CD4-positive, alpha-beta T cell treated with Interleukin-15 for 1 hour (primary cell): ENCODE measurements around the gene TMEM163.
"Not testable (repeated sequence)": the region's sequence is repeated elsewhere in the genome, so short reads cannot be mapped to it uniquely, and the experiment has no call there.

Experiments used
- DNase-seq: peaks from one replicate; pipeline ENCODE4 v3.0.0-alpha.2; 2020

Gene TMEM163

GRCh38 chr2:134573085-134573370 lies 145.8 kb downstream of the TMEM163 start:
- no peak for DNase-seq

DNA sequence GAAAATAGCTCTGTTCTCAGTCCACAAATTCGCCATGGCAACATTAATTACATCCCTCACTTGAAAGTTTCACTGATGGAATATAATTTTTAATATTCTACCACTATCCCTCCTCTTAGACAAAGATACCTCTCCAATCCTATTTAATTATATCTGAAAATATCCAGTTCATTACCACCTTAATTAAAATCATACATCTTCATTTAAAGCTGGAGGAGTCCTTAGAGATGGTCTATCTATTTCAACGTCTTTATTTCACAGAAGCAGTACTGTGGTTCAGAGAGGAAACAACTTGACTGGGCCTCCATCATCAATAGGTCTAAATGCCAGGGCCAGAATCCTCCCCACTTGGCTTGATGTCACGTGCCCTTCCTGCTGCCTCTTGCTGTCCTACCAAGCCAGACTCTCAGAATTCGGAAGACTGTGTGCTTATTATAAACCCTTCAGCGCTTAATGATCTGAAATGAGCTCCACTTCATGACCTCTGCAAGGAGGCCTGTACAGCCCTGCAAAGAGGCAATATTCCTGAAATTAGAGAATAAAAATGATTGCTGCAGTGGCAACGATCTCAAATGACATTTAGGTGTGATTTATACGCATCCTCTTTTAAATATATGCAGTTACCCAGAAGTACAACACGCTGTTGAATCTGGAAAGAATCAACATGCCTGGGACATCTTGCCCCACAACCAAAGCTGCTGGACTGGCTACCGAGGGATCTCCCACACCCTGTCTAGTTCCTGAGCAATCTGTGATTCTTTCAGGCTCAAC lies 146.3 kb downstream of the TMEM163 start:
- no peak for DNase-seq

DNA sequence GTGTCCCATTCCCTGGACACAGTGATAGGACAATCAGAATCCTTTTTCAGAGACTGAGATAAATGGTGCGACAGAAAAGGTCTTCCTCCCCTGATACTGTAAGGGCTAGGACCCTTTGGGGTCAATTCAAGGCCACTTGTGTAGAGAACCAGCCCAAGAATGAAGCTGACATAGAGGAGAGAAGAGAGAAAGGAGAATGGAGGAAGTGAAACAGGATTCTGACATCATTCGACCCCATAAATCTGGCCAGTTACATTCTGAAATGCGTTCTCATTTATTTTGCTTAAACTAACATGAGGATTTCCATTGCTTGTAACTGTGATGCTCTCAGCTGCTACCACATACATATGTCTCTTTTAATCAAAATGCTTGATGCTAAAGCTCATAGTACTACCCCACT lies 148.1 kb downstream of the TMEM163 start:
- DNase-seq, result no peak

DNA sequence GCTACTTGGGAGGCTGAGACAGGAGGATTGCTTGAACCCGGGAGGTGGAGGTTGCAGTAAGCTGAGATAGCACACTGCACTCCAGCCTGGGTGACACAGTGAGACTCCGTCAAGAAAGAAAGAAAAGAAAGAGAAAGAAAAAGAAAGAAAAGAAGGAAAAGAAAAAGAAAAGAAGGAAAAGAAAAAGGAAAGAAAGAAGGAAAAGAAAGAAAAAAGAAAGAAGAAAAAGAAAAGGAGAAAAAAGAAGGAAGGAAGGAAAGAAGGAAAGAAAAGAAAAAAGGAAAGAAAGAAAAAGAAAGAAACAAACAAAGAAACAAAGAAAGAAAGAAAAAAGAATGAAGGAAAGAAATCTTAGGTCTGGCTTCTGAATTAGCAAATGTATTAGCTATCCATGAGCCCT lies 150.4 kb downstream of the TMEM163 start:
- DNase-seq, result no peak

DNA sequence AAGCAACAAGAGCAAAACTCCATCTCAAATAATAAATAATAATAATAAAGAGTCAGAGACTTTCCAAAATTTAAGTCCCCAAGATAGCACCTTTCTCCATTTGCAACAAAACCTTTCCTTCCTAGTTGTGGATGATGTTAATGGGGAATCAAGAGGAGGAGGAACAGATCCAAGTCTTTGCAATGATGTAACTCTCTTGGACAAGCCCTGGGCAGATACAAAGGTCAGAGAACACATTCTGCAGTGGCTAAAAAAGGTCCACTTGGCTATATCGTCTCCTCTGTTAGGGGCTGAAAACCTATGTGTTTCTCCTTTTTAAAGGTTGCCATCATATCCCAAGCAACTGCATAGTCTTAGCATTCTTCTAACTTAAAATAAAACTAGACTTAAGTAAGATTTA lies 151.1 kb downstream of the TMEM163 start:
- DNase-seq, result no peak

DNA sequence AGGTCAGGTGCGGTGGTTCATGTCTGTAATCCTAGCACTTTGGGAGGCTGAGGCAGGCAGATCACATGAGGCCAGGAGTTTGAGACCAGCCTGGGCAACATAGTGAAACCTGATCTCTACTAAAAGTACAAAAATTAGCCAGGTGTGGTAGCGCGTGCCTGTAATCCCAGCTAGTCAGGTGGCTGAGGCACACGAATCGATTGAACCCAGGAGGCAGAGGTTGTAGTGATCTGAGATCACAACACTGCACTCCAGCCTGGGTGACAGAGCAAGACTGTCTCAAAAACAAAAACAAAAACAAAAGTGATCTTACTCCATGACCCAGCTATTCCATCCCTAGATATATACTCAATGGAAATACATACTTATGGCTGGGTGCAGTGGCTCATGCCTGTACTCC lies 153.8 kb downstream of the TMEM163 start:
- DNase-seq, result not testable (repeated sequence)

- no peak for DNase-seq
Measured at GRCh38 chr2:134564549-134564948, 154.3 kb downstream of the TMEM163 start.

DNA sequence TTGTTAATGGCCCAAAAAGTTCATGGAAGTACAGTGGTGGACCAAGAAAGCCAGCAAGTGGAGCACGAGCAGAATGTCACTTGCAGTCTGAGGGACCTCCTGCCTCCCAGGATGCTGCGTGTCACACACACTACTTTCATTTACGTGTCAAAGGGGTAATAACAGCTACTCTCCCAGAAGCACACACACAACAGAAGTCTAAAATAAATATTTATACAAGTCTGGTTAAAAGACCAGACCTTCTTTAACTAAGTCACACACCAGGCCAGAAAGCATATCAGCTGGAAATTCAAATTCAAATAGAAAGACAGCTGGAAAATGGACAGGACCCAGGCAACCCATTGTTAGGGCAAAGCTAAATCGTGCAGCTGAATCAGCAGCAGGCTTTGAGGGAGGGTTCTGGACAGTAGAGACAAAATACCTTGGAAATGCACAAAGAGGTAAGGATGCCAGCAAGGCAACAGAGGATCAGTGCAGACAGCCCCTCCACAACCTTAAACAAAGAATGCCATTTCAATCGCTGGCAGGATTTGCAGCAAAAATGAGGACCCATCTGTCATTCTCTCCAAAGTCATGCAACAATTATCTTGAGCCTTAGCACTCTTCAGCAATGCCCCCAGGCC lies 160.5 kb downstream of the TMEM163 start:
- DNase-seq, result no peak

- DNase-seq, result no peak
Measured at GRCh38 chr2:134555411-134555810, 163.4 kb downstream of the TMEM163 start.

DNA sequence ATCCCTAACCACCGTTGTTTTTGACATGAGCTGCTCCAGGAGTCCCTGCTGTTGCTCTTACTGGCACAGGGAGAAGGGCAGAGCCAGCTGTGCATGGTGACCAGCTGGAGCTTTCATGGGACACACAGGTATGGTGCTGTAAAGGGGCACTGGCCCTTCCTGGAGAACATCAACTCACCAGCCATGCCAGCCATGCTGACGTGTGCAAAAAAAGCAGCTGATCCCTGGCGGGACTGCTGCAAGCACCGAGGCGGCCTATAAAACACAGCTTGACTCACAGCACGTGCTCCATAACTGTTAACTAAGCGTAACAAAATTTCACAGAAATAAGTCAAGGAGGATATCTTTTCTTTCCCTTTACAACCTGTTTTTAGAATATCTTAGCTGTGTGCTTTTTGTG lies 165.1 kb downstream of the TMEM163 start:
- no peak for DNase-seq

GRCh38 chr2:134550566-134551164 lies 168.1 kb downstream of the TMEM163 start:
- DNase-seq, result no peak

DNA sequence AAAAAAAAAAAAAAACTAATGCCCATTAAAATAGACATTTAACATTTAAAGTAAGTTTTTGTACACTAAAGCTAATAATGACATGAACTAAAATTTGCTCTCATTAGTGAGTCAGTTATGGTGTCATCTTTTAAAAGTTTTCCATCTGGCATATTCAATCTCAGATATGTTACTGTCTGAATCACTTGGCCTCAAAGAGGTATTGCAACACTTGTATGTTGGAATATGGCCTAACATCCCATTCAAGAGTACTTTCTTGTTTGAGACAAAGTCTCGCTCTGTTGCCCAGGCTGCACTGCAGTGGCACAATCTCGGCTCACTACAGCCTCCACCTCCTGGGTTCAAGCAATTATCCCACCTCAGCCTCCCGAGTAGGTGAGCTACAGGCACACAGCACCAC lies 169.7 kb downstream of the TMEM163 start:
- DNase-seq, result no peak

- DNase-seq, result no peak
Measured at GRCh38 chr2:134540990-134541389, 177.8 kb downstream of the TMEM163 start.

- DNase-seq, result no peak
Measured at GRCh38 chr2:134539981-134540380, 178.8 kb downstream of the TMEM163 start.

DNA sequence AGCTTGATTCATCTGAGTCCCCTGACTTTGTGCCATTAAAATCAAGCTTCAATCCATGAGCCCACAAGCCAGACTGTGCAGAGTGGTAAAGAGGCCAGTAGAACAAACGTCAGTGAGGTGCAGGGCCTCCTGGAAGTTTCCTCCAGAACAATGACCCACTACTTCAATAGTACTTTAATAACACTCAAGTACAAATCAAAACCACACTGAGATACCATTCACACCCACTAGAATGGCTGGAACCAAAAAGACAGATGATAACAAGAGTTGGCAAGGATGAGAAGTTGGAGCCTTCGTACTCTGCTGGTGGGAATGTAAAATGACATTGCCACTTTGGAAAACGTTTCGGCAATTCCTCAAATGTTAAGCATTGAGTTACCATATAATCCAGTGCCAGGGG lies 181.1 kb downstream of the TMEM163 start:
- DNase-seq, result no peak

- no peak for DNase-seq
Measured at GRCh38 chr2:134537121-134537520, 181.7 kb downstream of the TMEM163 start.

DNA sequence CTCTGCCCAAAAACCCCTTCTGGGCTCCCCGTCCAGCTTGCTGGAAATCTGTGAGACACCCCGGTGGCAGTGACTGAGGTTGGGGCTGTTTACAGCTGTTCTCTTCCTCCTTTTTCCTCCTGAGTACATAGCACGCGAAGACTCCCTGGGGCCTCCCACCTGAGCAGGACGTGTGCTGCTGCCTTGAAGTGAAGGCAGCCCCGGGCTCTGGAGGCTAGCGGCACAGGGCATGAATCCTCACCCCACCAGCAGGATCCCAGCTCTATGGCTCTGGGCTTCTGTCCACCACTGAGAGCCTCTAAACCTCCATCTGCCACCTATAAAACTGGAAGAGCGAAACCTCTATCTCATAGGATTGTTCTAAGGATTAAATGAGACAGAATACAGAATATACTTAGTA lies 182.5 kb downstream of the TMEM163 start:
- DNase-seq, result no peak

- DNase-seq, result no peak
Measured at GRCh38 chr2:134532537-134532936, 186.3 kb downstream of the TMEM163 start.

GRCh38 chr2:134527381-134527780 lies 191.4 kb downstream of the TMEM163 start:
- DNase-seq, result no peak

DNA sequence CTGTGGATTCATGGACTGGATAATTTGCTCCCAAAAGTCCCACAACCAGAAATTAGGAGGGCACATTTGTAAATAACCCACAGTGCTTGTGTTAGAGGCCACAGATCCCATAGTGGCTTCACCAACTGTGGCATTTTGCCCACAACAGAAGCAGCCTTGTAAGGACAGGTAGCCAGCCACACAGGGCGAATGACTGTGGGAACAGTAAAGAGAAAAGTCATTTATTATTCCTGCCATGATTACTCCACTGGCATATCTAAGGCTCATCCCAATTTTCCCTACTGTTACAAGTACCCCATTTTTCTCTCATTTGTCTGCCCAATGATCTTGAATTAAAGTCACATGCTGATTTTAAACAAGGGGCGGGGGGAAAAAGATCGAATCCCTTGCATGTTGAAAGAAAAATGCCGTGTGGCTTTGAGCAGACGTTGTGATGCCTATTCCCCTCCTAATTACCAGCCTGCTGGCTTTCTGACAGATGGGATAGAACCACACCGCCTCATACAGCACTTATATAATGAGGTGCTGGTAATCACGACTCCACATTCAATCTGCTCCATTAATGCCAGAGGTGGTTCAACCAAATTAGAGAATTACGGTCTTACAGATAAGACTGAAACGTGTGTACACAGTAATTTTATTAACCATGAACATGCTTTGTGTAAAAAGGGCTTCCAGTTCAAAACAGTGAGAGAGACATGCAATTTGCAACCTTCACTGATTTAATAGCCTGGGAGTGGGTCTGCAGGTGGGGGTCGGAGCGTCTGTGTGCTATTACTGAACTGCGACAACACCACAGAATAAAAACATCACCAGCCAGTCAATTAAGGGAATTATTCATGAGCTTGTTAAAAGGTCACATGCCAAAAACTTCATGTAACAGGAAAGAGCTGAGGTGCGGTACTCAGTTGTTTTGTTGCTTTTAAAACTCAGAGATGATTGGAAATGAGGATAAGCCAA lies 196.0 kb downstream of the TMEM163 start:
- DNase-seq, result no peak

GRCh38 chr2:134518101-134518500 lies 200.7 kb downstream of the TMEM163 start:
- no peak for DNase-seq

DNA sequence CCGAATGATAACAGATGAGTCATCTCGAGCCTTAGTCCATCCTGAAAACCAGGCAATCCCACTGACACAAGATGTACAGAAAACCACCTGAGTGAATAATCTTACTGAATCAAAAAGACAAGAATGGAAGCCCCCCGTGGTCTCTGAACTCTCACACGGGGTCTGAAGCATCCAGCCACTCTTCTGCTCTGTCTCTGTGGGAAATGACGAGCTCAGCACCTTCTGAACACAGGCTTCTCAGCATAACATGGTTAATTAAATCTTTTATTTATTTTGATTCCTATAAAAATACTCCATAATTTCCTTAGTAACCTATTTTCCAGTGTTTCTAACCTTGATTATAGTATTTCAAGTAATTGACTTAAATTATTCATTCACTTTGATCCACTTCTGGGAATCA lies 203.7 kb downstream of the TMEM163 start:
- no peak for DNase-seq

DNA sequence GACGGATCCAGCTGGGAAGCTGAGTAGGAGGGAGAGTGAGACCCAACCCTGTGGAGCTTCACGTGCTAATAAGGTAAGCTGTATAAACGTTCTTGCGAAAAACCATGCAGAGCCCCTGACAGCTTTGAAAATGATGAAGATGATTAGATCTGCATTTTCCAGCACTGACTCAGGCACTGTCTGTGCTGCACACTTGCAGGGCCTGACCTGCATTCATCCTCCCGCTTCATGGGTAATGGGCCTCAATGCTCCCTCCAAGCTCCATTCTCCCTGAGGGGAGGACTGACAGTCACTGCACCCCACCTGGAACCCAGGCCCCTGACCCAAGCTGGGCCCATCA lies 205.4 kb downstream of the TMEM163 start:
- DNase-seq, result no peak
